IMR-90 (cell line): ENCODE data around the gene MOB1A. TPM values are rescaled to one million over a fixed set of nuclear protein-coding genes. Genes with fewer than 3 reads are reported as not detected.

Source experiments
- ATAC-seq: fragments of 200-7000 bp; cut with Tn5 transposase; 2 replicates; pipeline ENCODE4 v1.9.1; 2020; ENCODE audit warnings: low read depth, mild to moderate bottlenecking, moderate library complexity
- BruUV-seq: library from RNA; stranded (reverse); fragments of 400-500 nt; replicated peaks from 2 replicates; lab custom pipeline; 2021; lab: Mats Ljungman, UMichigan
- CTCF ChIA-PET: fragments of 300-600 bp; formaldehyde crosslinking; extraction: SDS; loops from one replicate; lab custom pipeline; 2021; ENCODE audit warnings: antibody characterized with exemption; lab: Yijun Ruan, JAX
- POLR2A ChIA-PET: fragments of 300-600 bp; sonication (Branson Sonifier 250); formaldehyde crosslinking; loops from one replicate; lab custom pipeline; 2022; ENCODE audit warnings: antibody characterized with exemption; ENCODE audit not compliant: unreplicated experiment; lab: Charles Lee
- DNase-seq: peaks from one replicate; pipeline ENCODE4 v3.0.0; 2013
- H2AFZ ChIP-seq: replicated peaks from 2 replicates; pipeline ENCODE3; 2013; ENCODE audit warnings: low read length, mild to moderate bottlenecking; ENCODE audit not compliant: poor library complexity
- H2AK5ac ChIP-seq: 2 replicates; pipeline ENCODE4 v1.6.1; 2013; ENCODE audit warnings: low read depth, low read length, inconsistent platforms
- H2AK9ac ChIP-seq: replicated peaks from 2 replicates; pipeline ENCODE3; 2013; ENCODE audit warnings: mild to moderate bottlenecking, low read depth, low read length, moderate library complexity; ENCODE audit not compliant: poor library complexity
- H2BK120ac ChIP-seq: 2 replicates; pipeline ENCODE4 v1.6.1; 2013; ENCODE audit warnings: low read depth, low read length, inconsistent platforms
- H2BK15ac ChIP-seq: 3 replicates; pipeline ENCODE4 v1.6.1; 2013; ENCODE audit warnings: low read depth, low read length, inconsistent platforms
- H2BK20ac ChIP-seq: 2 replicates; pipeline ENCODE4 v1.6.1; 2013; ENCODE audit warnings: low read depth, mild to moderate bottlenecking, inconsistent platforms, low read length, moderate library complexity
- H2BK5ac ChIP-seq: 2 replicates; pipeline ENCODE4 v1.6.1; 2013; ENCODE audit warnings: mild to moderate bottlenecking, low read depth, low read length, inconsistent platforms; ENCODE audit not compliant: poor library complexity, severe bottlenecking
- H3K14ac ChIP-seq: replicated peaks from 2 replicates; pipeline ENCODE4 v1.6.1; 2013; ENCODE audit warnings: low read depth, low read length, inconsistent platforms
- H3K18ac ChIP-seq: 2 replicates; pipeline ENCODE4 v1.6.1; 2013; ENCODE audit warnings: low read depth, low read length, control low read depth
- H3K23ac ChIP-seq: 2 replicates; pipeline ENCODE4 v1.6.1; 2013; ENCODE audit warnings: low read depth, low read length, inconsistent platforms
- H3K27ac ChIP-seq: 2 replicates; pipeline ENCODE4 v1.5.1; 2013; ENCODE audit warnings: mild to moderate bottlenecking, control low read depth, low read length; ENCODE audit not compliant: insufficient read depth
- H3K27me3 ChIP-seq: 2 replicates; pipeline ENCODE4 v1.6.1; 2013; ENCODE audit warnings: low read length; ENCODE audit not compliant: control insufficient read depth, insufficient read depth
- H3K36me3 ChIP-seq: 2 replicates; pipeline ENCODE4 v1.6.1; 2013; ENCODE audit warnings: low read length, mixed read lengths; ENCODE audit not compliant: control insufficient read depth, insufficient read depth
- H3K4ac ChIP-seq: 2 replicates; pipeline ENCODE4 v1.6.1; 2013; ENCODE audit warnings: low read depth, low read length, inconsistent platforms
- H3K4me1 ChIP-seq: 2 replicates; pipeline ENCODE4 v1.6.1; 2013; ENCODE audit warnings: low read length, mixed read lengths; ENCODE audit not compliant: control insufficient read depth, insufficient read depth
- H3K4me2 ChIP-seq: 2 replicates; pipeline ENCODE4 v1.6.1; 2013; ENCODE audit warnings: low read depth, mild to moderate bottlenecking, control low read depth, low read length, moderate library complexity
- H3K4me3 ChIP-seq: 2 replicates; pipeline ENCODE4 v1.5.1; 2013; ENCODE audit warnings: low read depth, mild to moderate bottlenecking, control low read depth, low read length, moderate library complexity; ENCODE audit not compliant: insufficient read depth
- H3K56ac ChIP-seq: 2 replicates; pipeline ENCODE4 v1.6.1; 2013; ENCODE audit warnings: low read length, inconsistent platforms; ENCODE audit not compliant: insufficient read depth; ENCODE audit errors: extremely low read depth
- H3K79me1 ChIP-seq, 2 experiments: 2 replicates each; pipeline ENCODE4 v1.6.1; 2013; ENCODE audit warnings: low read length in 2 of 2, inconsistent platforms in 1 of 2, low read depth in 1 of 2
- H3K9ac ChIP-seq: 2 replicates; pipeline ENCODE4 v1.6.1; 2013; ENCODE audit warnings: low read depth, low read length, control low read depth
- H3K9me1 ChIP-seq: 2 replicates; pipeline ENCODE4 v1.6.1; 2013; ENCODE audit warnings: low read length, inconsistent platforms; ENCODE audit not compliant: insufficient read depth
- H3K9me3 ChIP-seq: 2 replicates; pipeline ENCODE4 v1.6.1; 2013; ENCODE audit warnings: low read length; ENCODE audit not compliant: control insufficient read depth, insufficient read depth
- H4K20me1 ChIP-seq: 2 replicates; pipeline ENCODE4 v1.6.1; 2013; ENCODE audit warnings: low read length, inconsistent platforms; ENCODE audit not compliant: insufficient read depth
- H4K5ac ChIP-seq: 2 replicates; pipeline ENCODE4 v1.6.1; 2013; ENCODE audit warnings: mild to moderate bottlenecking, low read depth, low read length, control low read depth
- H4K8ac ChIP-seq, 2 experiments: 2 replicates each; pipeline ENCODE4 v1.6.1; 2013; ENCODE audit warnings: low read depth in 2 of 2, low read length in 2 of 2, control low read depth in 1 of 2, inconsistent platforms in 1 of 2
- H4K91ac ChIP-seq: 2 replicates; pipeline ENCODE4 v1.6.1; 2013; ENCODE audit warnings: low read depth, low read length, inconsistent platforms; ENCODE audit not compliant: insufficient read depth
- BHLHE40 ChIP-seq: fragments of 150-350 bp; IDR thresholded peaks from 2 replicates; pipeline ENCODE4 v1.6.1; 2016; ENCODE audit warnings: mild to moderate bottlenecking, low read depth, low read length
- CEBPB ChIP-seq: IDR thresholded peaks from 2 replicates; pipeline ENCODE4 v1.6.1; 2012; ENCODE audit warnings: low read depth, low read length, improper control_type of control experiment
- CHD1 ChIP-seq: IDR thresholded peaks from 2 replicates; pipeline ENCODE4 v1.6.1; 2012; ENCODE audit warnings: low read depth, low read length, improper control_type of control experiment
- ELK1 ChIP-seq: fragments of 150-350 bp; IDR thresholded peaks from 2 replicates; pipeline ENCODE4 v1.6.1; 2016; ENCODE audit warnings: low read depth, mild to moderate bottlenecking, low read length, moderate library complexity, borderline replicate concordance
- FOS ChIP-seq: fragments of 150-350 bp; IDR thresholded peaks from 2 replicates; pipeline ENCODE4 v1.6.1; 2016; ENCODE audit warnings: low read depth, low read length
- MAZ ChIP-seq: IDR thresholded peaks from 2 replicates; pipeline ENCODE4 v1.6.1; 2012; ENCODE audit warnings: low read depth, mild to moderate bottlenecking, low read length, improper control_type of control experiment, moderate library complexity, borderline replicate concordance
- MXI1 ChIP-seq: IDR thresholded peaks from 2 replicates; pipeline ENCODE4 v1.6.1; 2012; ENCODE audit warnings: low read depth, mild to moderate bottlenecking, low read length, moderate library complexity, borderline replicate concordance
- NFE2L2 ChIP-seq: fragments of 150-350 bp; IDR thresholded peaks from 2 replicates; pipeline ENCODE4 v1.6.1; 2016; ENCODE audit warnings: low read depth, mild to moderate bottlenecking, low read length
- POLR2A ChIP-seq: IDR thresholded peaks from 2 replicates; pipeline ENCODE4 v1.6.1; 2012; ENCODE audit warnings: mild to moderate bottlenecking, low read depth, low read length
- RAD21 ChIP-seq: IDR thresholded peaks from 2 replicates; pipeline ENCODE4 v1.6.1; 2012; ENCODE audit warnings: low read length, improper control_type of control experiment
- RCOR1 ChIP-seq: IDR thresholded peaks from 2 replicates; pipeline ENCODE4 v1.6.1; 2012; ENCODE audit warnings: mild to moderate bottlenecking, low read length, improper control_type of control experiment; ENCODE audit not compliant: insufficient replicate concordance
- RFX5 ChIP-seq: IDR thresholded peaks from 2 replicates; pipeline ENCODE4 v1.8.0; 2012; ENCODE audit warnings: low read depth, mild to moderate bottlenecking, low read length, moderate library complexity
- SMC3 ChIP-seq: fragments of 150-350 bp; IDR thresholded peaks from 2 replicates; pipeline ENCODE4 v1.6.1; 2016; ENCODE audit warnings: low read depth, mild to moderate bottlenecking, antibody characterized with exemption, low read length, moderate library complexity
- USF2 ChIP-seq: fragments of 150-350 bp; IDR thresholded peaks from 2 replicates; pipeline ENCODE4 v1.6.1; 2017; ENCODE audit warnings: mild to moderate bottlenecking, antibody characterized with exemption, low read length, low read depth
- dilution Hi-C: fragments of 300-500 bp; cut with HindIII; formaldehyde crosslinking; loops from one replicate; pipeline ENCODE4 v1.14.3; 2018; ENCODE audit warnings: low sequenced_read_pairs; ENCODE audit not compliant: unreplicated experiment
- in situ Hi-C: fragments of 300-500 bp; cut with MboI; formaldehyde crosslinking; loops from 3 replicates; pipeline ENCODE4 v1.14.3; 2019; ENCODE audit warnings: low sequenced_read_pairs, inconsistent platforms, mixed read lengths
- intact Hi-C: fragments of 100-400 bp; cut with micrococcal nuclease; formaldehyde crosslinking; loops from 2 replicates; pipeline ENCODE4 v1.10.0; 2022
- polyA plus RNA-seq, 3 experiments: library from polyadenylated mRNA; depleted of rRNA; stranded (reverse); fragments of >200 nt; gene quantifications; 2 replicates each; pipeline ENCODE4 v1.2.3, GENCODE V29; 2012; ENCODE audit warnings: low replicate concordance in 1 of 3
- total RNA-seq: library from RNA; depleted of rRNA; stranded (reverse); fragments of >200 nt; gene quantifications from 2 replicates; pipeline ENCODE4 v1.2.3, GENCODE V29; 2012

MOB1A gene
- total and polyA plus RNA-seq, 2 of the 4 experiments (the other 2 are of a cell fraction) = 21.0 to 60.8 TPM

- TF ChIP-seq FOS (no peak), RFX5 (no peak), RCOR1 (no peak), RAD21 (no peak)
Measured at GRCh38 chr2:74119912-74120825, 58.5 kb downstream of the MOB1A start (continued).

GRCh38 chr2:74119339-74119738, 59.3 kb downstream of the MOB1A start:
- TF ChIP-seq MXI1 (no peak), POLR2A (no peak), CEBPB (no peak), RAD21 (no peak), USF2 (no peak), MAZ (no peak), BHLHE40 (no peak), SMC3 (no peak), RCOR1 (no peak), ELK1 (no peak), FOS (no peak), RFX5 (no peak), CHD1 (no peak), NFE2L2 (no peak)
- Histone ChIP-seq H3K4me1 (no peaks in the 10 kb centered on the region), H4K8ac (no peak overlapping the region; a peak in 1 of 4 replicates), H3K9me1 (no peaks in the 10 kb centered on the region), H3K36me3 (no peaks in the 10 kb centered on the region), H4K20me1 (no peaks in the 10 kb centered on the region), H3K79me1 (no peaks in the 10 kb centered on the region), H4K91ac (no peak overlapping the region), H3K23ac (no peak overlapping the region), H3K4me3 (no peak overlapping the region), H4K5ac (no peak overlapping the region), H3K27ac (no peak overlapping the region), H2BK15ac (no peak overlapping the region), H3K27me3 (no peaks in the 10 kb centered on the region), H3K9me3 (peaks cover 2% of the 10 kb centered on the region; the same call in 1 of the 2 replicates), H3K4ac (no peak overlapping the region), H3K18ac (no peak overlapping the region), H3K9ac (no peak overlapping the region), H3K14ac (no peak overlapping the region), H2BK20ac (no peak overlapping the region), H3K56ac (no peak overlapping the region), H2AK5ac (no peak overlapping the region), H2BK120ac (no peak overlapping the region), H2AK9ac (no peak overlapping the region), H3K4me2 (no peak overlapping the region), H2AFZ (no peak overlapping the region), H2BK5ac (no peak overlapping the region)
- in situ Hi-C loops (no loop called here), intact Hi-C loops (no loop called here), dilution Hi-C loops (loop anchor here (25.0 kb wide), 1 partner anchor 282 kb away; the partner anchor contains the start of gene STAMBP)
- ChIA-PET CTCF (no interaction called here), POLR2A (no interaction called here)
- ATAC-seq = no peak
- no TSS peak for BruUV-seq
- no peak for DNase-seq
